ENCODE results near the gene NINJ1. TPM values are rescaled to one million over a fixed set of nuclear protein-coding genes. Genes with fewer than 3 reads are reported as not detected.

Gene NINJ1
- total and polyA plus RNA-seq, 2 of the 13 experiments (the other 11 are each of a cell fraction or from before 2014, with no cell fraction given), result 81.2 to 92.1 TPM

DNA sequence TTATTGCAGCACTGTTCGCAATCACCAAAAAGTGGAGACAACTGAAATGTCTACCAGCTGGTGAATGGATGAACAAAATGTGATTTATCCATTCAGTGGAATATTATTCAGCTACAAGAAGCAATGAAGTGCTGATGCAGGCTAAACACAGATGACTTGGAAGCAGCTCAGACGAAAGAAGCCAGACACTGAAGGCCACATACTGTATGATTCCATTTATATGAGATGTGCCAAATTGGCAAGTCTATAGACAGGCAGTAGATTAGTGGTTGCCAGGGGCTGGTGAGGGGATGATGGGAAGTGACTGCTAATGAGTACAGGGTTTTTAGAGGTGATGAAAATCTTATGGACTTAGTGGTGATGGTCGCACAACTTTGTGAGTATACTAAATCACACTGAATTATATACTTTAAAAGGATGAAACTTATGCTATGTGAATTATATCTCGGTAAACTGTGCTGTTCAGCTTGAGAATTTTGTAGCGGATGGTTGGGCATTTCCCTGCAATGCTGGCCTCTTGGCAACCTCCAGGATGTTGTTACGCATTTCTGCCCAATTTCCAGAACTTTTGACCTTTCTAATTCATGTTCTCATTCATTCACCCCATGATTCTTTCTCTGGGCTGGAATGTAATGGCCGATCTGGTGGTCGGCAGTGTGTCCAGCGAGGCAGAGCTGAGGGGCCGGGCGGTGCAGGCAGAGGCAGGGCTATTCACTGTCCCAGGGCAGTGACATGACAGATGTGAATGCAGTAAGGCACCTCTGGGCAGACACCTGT is 27.9 kb upstream of the NINJ1 start:
- H3K36me3 ChIP-seq (replicated peaks in 1 of 2; ENCODE audit: control insufficient read depth in 1 of 2, insufficient read depth in 2 of 2, low read length in 2 of 2), result no peaks in the 10 kb centered on the region
- ATAC-seq (no peak), DNase-seq (ENCODE audit: low spot score) (no peak), FAIRE-seq (no peak)
- H3K9me3 ChIP-seq (ENCODE audit: low read length), result no peaks in the 10 kb centered on the region
- no peak overlapping the region for H3K4me2 ChIP-seq (ENCODE audit: low read depth, low read length)
- no peaks in the 10 kb centered on the region for H4K20me1 ChIP-seq (ENCODE audit: insufficient read depth, low read length)
- TF ChIP-seq PAF1 (CRISPR knock-in tag; IDR thresholded peaks at IDR 0.05) (no peak), ZFP36 (IDR thresholded peaks at IDR 0.05; ENCODE audit: borderline replicate concordance, low read depth, low read length, partially characterized antibody) (no peak), DNMT1 (CRISPR knock-in tag; IDR thresholded peaks at IDR 0.05) (no peak), NR3C1 (CRISPR knock-in tag; IDR thresholded peaks at IDR 0.05) (no peak), ATF7-NPFF (CRISPR knock-in tag; IDR thresholded peaks at IDR 0.05; ENCODE audit: low read depth) (no peak), TCF7 (IDR thresholded peaks at IDR 0.05; ENCODE audit: low read depth) (no peak), SALL1 (CRISPR knock-in tag; IDR thresholded peaks at IDR 0.05) (no peak), RORA (CRISPR knock-in tag; IDR thresholded peaks at IDR 0.05) (no peak), KDM6A (CRISPR knock-in tag; IDR thresholded peaks at IDR 0.05; ENCODE audit: low read depth) (no peak)
- TF ChIP-seq, protein P1, sequence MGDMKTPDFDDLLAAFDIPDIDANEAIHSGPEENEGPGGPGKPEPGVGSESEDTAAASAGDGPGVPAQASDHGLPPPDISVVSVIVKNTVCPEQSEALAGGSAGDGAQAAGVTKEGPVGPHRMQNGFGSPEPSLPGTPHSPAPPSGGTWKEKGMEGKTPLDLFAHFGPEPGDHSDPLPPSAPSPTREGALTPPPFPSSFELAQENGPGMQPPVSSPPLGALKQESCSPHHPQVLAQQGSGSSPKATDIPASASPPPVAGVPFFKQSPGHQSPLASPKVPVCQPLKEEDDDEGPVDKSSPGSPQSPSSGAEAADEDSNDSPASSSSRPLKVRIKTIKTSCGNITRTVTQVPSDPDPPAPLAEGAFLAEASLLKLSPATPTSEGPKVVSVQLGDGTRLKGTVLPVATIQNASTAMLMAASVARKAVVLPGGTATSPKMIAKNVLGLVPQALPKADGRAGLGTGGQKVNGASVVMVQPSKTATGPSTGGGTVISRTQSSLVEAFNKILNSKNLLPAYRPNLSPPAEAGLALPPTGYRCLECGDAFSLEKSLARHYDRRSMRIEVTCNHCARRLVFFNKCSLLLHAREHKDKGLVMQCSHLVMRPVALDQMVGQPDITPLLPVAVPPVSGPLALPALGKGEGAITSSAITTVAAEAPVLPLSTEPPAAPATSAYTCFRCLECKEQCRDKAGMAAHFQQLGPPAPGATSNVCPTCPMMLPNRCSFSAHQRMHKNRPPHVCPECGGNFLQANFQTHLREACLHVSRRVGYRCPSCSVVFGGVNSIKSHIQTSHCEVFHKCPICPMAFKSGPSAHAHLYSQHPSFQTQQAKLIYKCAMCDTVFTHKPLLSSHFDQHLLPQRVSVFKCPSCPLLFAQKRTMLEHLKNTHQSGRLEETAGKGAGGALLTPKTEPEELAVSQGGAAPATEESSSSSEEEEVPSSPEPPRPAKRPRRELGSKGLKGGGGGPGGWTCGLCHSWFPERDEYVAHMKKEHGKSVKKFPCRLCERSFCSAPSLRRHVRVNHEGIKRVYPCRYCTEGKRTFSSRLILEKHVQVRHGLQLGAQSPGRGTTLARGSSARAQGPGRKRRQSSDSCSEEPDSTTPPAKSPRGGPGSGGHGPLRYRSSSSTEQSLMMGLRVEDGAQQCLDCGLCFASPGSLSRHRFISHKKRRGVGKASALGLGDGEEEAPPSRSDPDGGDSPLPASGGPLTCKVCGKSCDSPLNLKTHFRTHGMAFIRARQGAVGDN (CRISPR knock-in tag; IDR thresholded peaks at IDR 0.05), result no peak
- TF ChIP-seq, protein P2, sequence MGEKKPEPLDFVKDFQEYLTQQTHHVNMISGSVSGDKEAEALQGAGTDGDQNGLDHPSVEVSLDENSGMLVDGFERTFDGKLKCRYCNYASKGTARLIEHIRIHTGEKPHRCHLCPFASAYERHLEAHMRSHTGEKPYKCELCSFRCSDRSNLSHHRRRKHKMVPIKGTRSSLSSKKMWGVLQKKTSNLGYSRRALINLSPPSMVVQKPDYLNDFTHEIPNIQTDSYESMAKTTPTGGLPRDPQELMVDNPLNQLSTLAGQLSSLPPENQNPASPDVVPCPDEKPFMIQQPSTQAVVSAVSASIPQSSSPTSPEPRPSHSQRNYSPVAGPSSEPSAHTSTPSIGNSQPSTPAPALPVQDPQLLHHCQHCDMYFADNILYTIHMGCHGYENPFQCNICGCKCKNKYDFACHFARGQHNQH (CRISPR knock-in tag; IDR thresholded peaks at IDR 0.05), result no peak
- TF ChIP-seq, protein P3, sequence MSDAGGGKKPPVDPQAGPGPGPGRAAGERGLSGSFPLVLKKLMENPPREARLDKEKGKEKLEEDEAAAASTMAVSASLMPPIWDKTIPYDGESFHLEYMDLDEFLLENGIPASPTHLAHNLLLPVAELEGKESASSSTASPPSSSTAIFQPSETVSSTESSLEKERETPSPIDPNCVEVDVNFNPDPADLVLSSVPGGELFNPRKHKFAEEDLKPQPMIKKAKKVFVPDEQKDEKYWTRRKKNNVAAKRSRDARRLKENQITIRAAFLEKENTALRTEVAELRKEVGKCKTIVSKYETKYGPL (CRISPR knock-in tag; IDR thresholded peaks at IDR 0.05), result no peak
- no TSS peak for BruUV-seq (replicated peaks)
- intact Hi-C loops (cut with micrococcal nuclease; ENCODE audit: unreplicated experiment) (loop anchor here (2.0 kb wide), 1 partner anchor 79 kb away; no protein-coding TSS in a partner anchor), in situ Hi-C loops (cut with HindIII; ENCODE audit: extremely low pct_ligation_motif_present, low pct_unique_long_range_greater_than_20kb) (loop anchor here (5.0 to 25.0 kb wide), 2 partner anchors 140 to 275 kb away; no protein-coding TSS in a partner anchor)
- no peaks in the 10 kb centered on the region for H3K79me2 ChIP-seq (ENCODE audit: insufficient read depth, low read length)
- peaks cover 0 to 11% of the 10 kb centered on the region in 2 experiments; a peak in 1 of 5 replicates for H3K27me3 ChIP-seq (ENCODE audit: control insufficient read depth in 1 of 2, insufficient read depth in 2 of 2, low read length in 2 of 2)
- H2AFZ ChIP-seq (ENCODE audit: low read length), result no peak overlapping the region
- CTCF ChIA-PET (ENCODE audit: low intra/inter-chr PET ratio, low total read pairs), result no interaction called here
- H3K27ac ChIP-seq (ENCODE audit: extremely low read length, insufficient read depth, low read length), result no peak overlapping the region
- H3K9ac ChIP-seq (ENCODE audit: insufficient read depth, low read depth, low read length), result no peak overlapping the region
- H3K4me1 ChIP-seq (ENCODE audit: insufficient read depth, low read length), result peaks cover 40% of the 10 kb centered on the region
- WGBS (ENCODE audit: low lambda C conversion rate), result 40% methylated on average over 11 of the region's 11 CpGs
- POLR2A ChIA-PET, result interaction anchor here (1.4 to 1.5 kb wide), 2 partner anchors 35 to 137 kb away, joined by 3 read pairs; no protein-coding TSS in a partner anchor
- no peak overlapping the region for H3K4me3 ChIP-seq (replicated peaks in 1 of 3; ENCODE audit: insufficient read depth in 1 of 3, low read depth in 2 of 3, low read length in 3 of 3)
